IgD-negative memory B cell (primary cell): Measurements from ENCODE around the gene COG5. TPM values are rescaled to one million over a fixed set of nuclear protein-coding genes. Genes with fewer than 3 reads are reported as not detected.

ENCODE experiments used
- H3K27ac Mint-ChIP-seq, 3 donors: one replicate each; pipeline ENCODE4 v1.8.0; 2020 to 2022; ENCODE audit warnings: mild to moderate bottlenecking in 3 of 3, mixed read lengths in 3 of 3, moderate library complexity in 1 of 3
- H3K27me3 Mint-ChIP-seq: one replicate; pipeline ENCODE4 v1.8.0; 2021; ENCODE audit warnings: mixed read lengths
- H3K36me3 Mint-ChIP-seq: one replicate; pipeline ENCODE4 v1.8.0; 2020; ENCODE audit warnings: mild to moderate bottlenecking, mixed read lengths
- H3K4me1 Mint-ChIP-seq, 3 donors: one replicate each; pipeline ENCODE4 v1.8.0; 2020 to 2022; ENCODE audit warnings: mixed read lengths in 3 of 3, mild to moderate bottlenecking in 1 of 3
- H3K4me3 Mint-ChIP-seq, 4 donors: one replicate each; pipeline ENCODE4 v1.8.0; 2020 to 2022; ENCODE audit warnings: mild to moderate bottlenecking in 4 of 4, mixed read lengths in 4 of 4, moderate library complexity in 3 of 4
- H3K9me3 Mint-ChIP-seq, 3 donors: one replicate each; pipeline ENCODE4 v1.8.0; 2020 to 2021; ENCODE audit warnings: mixed read lengths in 3 of 3, mild to moderate bottlenecking in 1 of 3
- polyA plus RNA-seq: library from polyadenylated mRNA; unstranded; fragments of 300-500 nt; fragmentation: Illumina TruSeq; gene quantifications from one replicate; pipeline ENCODE4 v1.2.3, GENCODE V29; 2021

Gene COG5
- polyA plus RNA-seq, 1 donor from 2014 or later = 27.3 TPM

DNA sequence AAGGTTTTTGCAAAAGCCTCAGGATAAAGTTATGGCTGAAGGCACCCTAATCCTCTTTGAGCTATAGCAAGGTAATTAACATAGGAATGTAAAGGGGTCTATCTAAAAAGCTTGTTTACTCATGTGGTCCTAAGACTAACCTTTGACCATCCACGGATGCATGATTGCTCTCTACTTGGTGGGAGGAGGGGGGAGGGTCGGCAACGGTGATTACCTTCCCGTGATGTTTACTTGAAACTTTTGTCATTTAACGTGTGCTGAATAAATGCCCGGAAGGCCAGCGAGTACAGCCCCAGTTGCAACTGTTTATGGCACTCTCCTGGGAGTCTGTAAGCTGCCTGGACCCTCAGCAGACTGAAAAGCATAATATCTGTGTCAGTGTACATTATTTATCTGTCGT, 172.8 kb downstream of the COG5 start:
- Mint-ChIP-seq H3K27me3 (no peaks in the 10 kb centered on the region), H3K36me3 (peaks cover 9% of the 10 kb centered on the region), H3K4me3 (no peak overlapping the region), H3K9me3 (no peaks in the 10 kb centered on the region), H3K4me1 (peaks cover 0 to 2% (median 0%) of the 10 kb centered on the region in 3 donors), H3K27ac (no peak overlapping the region)

DNA sequence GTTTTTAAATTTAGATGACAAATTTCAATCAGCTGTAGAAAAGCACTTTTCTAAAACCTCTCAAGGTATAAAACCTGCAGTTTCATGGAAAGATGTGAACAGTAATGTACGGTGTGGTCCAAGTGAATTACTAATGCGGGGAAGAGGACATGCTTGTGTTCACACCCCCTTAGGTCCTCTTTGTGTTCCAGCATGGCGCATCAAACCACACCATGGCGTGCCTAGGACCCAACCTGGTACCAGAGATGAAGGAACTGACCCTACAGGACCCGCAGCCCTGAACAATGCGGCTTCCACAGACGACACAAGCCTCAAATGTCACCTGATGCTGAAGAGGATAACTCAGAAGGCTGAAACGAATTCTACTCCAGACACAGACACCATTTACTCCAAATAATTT, 175.1 kb downstream of the COG5 start:
- Mint-ChIP-seq H3K27ac (no peak overlapping the region), H3K36me3 (peaks cover 9% of the 10 kb centered on the region), H3K9me3 (no peaks in the 10 kb centered on the region), H3K4me3 (no peak overlapping the region), H3K4me1 (peaks cover 0 to 2% (median 0%) of the 10 kb centered on the region in 3 donors), H3K27me3 (no peaks in the 10 kb centered on the region)

DNA sequence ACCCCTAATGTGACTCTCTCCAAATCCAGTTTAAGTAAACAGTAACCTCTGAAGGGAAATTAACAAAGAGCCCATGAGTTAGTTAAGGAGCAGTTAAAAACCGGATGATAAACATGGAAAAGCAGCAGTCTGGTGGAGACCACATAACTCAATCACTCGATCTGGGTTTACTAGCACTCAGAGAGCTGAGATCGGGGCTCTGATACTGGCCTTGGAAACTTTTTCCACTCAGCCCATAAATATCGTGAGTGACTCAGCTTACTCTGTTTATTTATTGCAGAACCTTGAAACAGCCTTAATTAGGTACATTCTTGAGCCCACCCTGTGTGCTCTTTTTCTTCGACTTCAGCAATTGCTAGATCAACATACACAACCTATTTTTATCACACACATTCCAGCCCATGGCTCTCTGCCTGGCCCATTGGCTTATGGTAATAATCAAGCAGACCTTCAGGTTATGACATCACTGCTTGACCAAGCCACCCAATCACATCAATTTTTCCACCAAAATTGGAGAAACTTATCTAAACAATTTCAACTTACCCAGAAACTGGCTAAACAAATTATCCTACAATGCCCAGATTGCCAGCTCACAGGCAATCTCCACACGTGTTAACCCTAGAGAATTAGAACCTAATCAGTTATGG, 176.0 kb downstream of the COG5 start:
- Mint-ChIP-seq H3K36me3 (peaks cover 9% of the 10 kb centered on the region), H3K4me1 (peaks cover 0 to 2% (median 0%) of the 10 kb centered on the region in 3 donors), H3K9me3 (no peaks in the 10 kb centered on the region), H3K27ac (no peak overlapping the region), H3K4me3 (no peak overlapping the region), H3K27me3 (no peaks in the 10 kb centered on the region)

DNA sequence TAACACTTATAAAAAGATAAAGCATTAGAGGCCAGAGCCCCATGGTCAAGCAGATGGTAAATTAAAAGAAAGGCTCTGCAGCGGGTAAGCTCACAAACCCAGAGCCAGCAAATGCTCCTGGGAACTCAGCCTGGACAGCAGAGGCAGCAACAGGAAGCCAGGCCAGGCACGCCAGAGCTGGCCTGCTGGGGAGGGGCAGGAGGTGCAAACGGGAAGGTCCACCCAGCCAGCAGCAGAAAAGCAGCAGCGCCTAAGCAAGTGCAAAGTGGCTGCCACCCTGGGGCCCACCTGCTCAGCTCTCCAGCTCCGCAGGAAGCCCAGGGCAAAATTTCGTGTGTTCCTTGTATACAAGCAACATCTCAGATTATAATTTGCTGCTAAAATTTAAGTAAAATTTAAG, 176.6 kb downstream of the COG5 start:
- Mint-ChIP-seq H3K4me3 (no peak overlapping the region), H3K36me3 (peaks cover 9% of the 10 kb centered on the region), H3K4me1 (peaks cover 0 to 2% (median 0%) of the 10 kb centered on the region in 3 donors), H3K27me3 (no peaks in the 10 kb centered on the region), H3K9me3 (no peaks in the 10 kb centered on the region), H3K27ac (no peak overlapping the region)

GRCh38 chr7:107386548-107387102, 177.1 kb downstream of the COG5 start:
- Mint-ChIP-seq H3K36me3 (peaks cover 9% of the 10 kb centered on the region), H3K27me3 (no peaks in the 10 kb centered on the region), H3K4me3 (peak overlapping the region in 1 of 4 donors; percentile 68), H3K27ac (no peak overlapping the region), H3K9me3 (no peaks in the 10 kb centered on the region), H3K4me1 (peaks cover 0 to 2% (median 0%) of the 10 kb centered on the region in 3 donors)

GRCh38 chr7:107384025-107384424, 179.7 kb downstream of the COG5 start:
- Mint-ChIP-seq H3K4me3 (no peak overlapping the region), H3K36me3 (peaks cover 5% of the 10 kb centered on the region), H3K4me1 (peaks cover 0 to 2% (median 1%) of the 10 kb centered on the region in 3 donors), H3K9me3 (no peaks in the 10 kb centered on the region), H3K27me3 (no peaks in the 10 kb centered on the region), H3K27ac (peak overlapping the region in 1 of 3 donors; percentile 58)

DNA sequence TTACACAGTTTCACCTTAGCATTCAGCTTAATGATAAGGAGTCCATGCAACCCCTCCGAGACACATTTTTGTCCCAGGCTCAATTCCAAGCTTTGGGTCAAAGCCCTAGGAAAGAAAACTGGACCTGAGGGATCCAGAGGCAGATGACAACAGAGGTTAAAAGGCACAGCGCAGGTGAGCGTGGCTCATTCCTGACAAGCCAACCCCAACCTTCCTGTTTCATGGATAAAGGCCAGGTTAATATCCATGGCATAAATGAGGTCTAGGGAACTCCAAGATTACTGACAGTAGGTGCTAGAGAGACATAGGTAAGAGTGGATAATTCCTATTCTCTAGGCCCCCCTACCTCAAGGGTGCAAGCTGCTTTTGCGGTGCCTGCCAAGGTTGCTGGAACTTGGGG, 180.5 kb downstream of the COG5 start:
- peaks cover 5% of the 10 kb centered on the region for H3K36me3 Mint-ChIP-seq
- no peaks in the 10 kb centered on the region for H3K9me3 Mint-ChIP-seq
- no peak overlapping the region for H3K4me3 Mint-ChIP-seq
- H3K4me1 Mint-ChIP-seq = peaks cover 0 to 2% (median 1%) of the 10 kb centered on the region in 3 donors
- no peak overlapping the region for H3K27ac Mint-ChIP-seq
- no peaks in the 10 kb centered on the region for H3K27me3 Mint-ChIP-seq

DNA sequence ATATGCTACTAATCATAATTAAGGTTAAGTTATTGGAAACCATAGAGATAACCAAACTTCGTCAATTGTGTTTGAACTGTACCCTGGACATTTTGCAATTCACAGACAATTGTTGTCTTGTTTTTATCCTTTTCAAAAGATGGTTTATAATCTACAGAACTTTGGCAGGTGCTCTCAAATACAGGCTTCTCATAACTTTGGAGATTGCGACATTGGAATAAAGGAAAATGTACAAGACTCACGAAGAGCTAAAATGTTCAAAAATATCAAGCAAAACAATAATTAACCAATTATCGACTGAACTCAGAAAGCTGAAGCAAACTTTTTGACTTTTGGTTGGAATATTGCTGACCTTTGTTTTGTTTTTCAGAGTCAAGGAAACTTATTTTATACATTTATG, 182.3 kb downstream of the COG5 start:
- Mint-ChIP-seq H3K4me3 (no peak overlapping the region), H3K27ac (no peak overlapping the region), H3K27me3 (no peaks in the 10 kb centered on the region), H3K4me1 (peaks cover 0 to 1% (median 0%) of the 10 kb centered on the region in 3 donors), H3K9me3 (no peaks in the 10 kb centered on the region), H3K36me3 (peaks cover 7% of the 10 kb centered on the region)

GRCh38 chr7:107373354-107373753, 190.4 kb downstream of the COG5 start:
- Mint-ChIP-seq H3K27ac (no peak overlapping the region), H3K4me3 (no peak overlapping the region), H3K36me3 (peaks cover 6% of the 10 kb centered on the region), H3K27me3 (no peaks in the 10 kb centered on the region), H3K4me1 (no peaks in the 10 kb centered on the region), H3K9me3 (no peaks in the 10 kb centered on the region)

DNA sequence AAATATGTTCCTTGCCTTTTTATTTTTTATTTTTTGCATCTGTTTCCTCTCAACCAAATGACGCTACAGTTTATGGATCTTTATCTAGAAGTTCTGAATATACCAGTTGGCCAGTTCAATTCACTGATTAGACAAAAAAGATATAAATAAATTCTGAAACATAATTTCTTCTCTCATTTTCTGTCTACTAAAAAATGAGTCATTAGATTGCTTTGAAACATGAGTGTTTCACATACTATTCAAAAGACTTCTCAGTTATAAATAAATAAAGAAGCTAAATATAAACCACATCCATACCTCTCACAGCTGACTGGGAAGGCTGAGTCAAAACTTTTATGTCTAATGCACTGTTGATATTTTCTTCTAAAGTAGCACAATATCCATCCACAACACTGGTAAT, 191.4 kb downstream of the COG5 start:
- no peaks in the 10 kb centered on the region for H3K9me3 Mint-ChIP-seq
- no peaks in the 10 kb centered on the region for H3K4me1 Mint-ChIP-seq
- H3K27ac Mint-ChIP-seq = no peak overlapping the region
- no peak overlapping the region for H3K4me3 Mint-ChIP-seq
- H3K27me3 Mint-ChIP-seq = no peaks in the 10 kb centered on the region
- peaks cover 4% of the 10 kb centered on the region for H3K36me3 Mint-ChIP-seq

- Mint-ChIP-seq H3K4me3 (no peak overlapping the region), H3K36me3 (peaks cover 4% of the 10 kb centered on the region), H3K9me3 (no peaks in the 10 kb centered on the region), H3K4me1 (peaks cover 0 to 1% (median 0%) of the 10 kb centered on the region in 3 donors), H3K27me3 (no peaks in the 10 kb centered on the region), H3K27ac (no peak overlapping the region)
Measured at GRCh38 chr7:107370816-107371215, 192.9 kb downstream of the COG5 start.

DNA sequence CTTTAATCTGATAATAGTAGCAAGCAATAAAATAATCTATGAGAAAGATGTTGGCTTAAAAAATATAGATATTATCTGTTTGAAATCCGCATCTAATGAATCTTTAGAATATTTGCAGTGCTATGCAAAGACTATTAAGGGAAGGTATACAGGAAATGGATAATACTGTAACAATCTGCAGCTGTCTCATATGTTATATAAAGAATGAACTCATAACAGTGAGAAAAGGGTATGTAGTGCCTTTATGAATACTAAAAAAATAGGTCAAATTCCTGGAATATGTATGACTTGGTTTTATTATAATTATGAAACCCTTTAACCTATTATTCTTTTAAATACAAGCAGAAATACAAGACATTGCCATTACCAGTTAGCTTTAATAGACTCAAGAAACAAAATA, 198.9 kb downstream of the COG5 start:
- Mint-ChIP-seq H3K27me3 (no peaks in the 10 kb centered on the region), H3K27ac (no peak overlapping the region), H3K36me3 (peaks cover 15% of the 10 kb centered on the region), H3K4me1 (peaks cover 0 to 1% (median 0%) of the 10 kb centered on the region in 3 donors), H3K4me3 (no peak overlapping the region), H3K9me3 (peaks cover 0 to 4% (median 4%) of the 10 kb centered on the region in 3 donors)

DNA sequence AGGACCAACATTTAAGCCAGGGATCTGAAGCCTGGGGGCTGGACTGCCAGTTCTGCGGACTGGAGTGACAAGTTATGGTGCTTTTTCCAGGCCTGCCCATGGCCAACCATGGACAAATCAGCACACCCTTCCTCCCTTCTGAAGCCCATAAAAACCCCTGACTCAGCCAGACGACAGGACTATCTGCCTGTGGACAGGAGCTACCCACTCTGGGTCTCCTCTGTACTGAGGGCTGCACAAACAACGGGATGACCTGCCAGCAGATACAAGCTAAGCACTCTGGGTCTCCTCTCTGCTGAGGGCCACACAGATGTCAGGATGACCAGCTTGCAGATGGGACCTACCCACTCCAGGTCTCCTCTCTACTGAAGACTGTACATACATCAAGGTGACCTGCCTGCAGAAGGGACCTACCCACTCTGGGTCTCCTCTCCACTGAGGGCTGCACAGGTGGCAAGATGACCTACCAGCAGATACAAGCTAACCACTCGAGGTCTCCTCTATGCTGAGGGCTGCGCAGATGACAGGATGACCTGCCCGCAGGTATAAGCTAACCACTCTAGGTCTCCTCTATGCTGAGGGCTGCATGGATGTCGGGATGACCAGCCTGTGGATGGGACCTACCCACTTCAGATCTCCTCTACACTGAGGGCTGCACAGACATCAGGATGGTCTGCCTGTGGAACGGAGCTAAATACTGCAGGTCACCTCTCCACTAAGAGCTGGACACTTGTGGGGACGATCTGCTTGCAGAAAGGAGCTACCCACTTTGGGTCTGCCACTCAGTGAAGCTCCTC, 204.0 kb downstream of the COG5 start:
- Mint-ChIP-seq H3K4me3 (no peak overlapping the region), H3K4me1 (no peaks in the 10 kb centered on the region), H3K27me3 (no peaks in the 10 kb centered on the region), H3K27ac (no peak overlapping the region), H3K9me3 (peaks cover 0 to 4% (median 4%) of the 10 kb centered on the region in 3 donors), H3K36me3 (peaks cover 21% of the 10 kb centered on the region)

- peaks cover 16% of the 10 kb centered on the region for H3K36me3 Mint-ChIP-seq
- H3K4me1 Mint-ChIP-seq = no peaks in the 10 kb centered on the region
- H3K27ac Mint-ChIP-seq = no peak overlapping the region
- peaks cover 0 to 4% (median 2%) of the 10 kb centered on the region in 3 donors for H3K9me3 Mint-ChIP-seq
- H3K4me3 Mint-ChIP-seq = no peak overlapping the region
- no peaks in the 10 kb centered on the region for H3K27me3 Mint-ChIP-seq
Measured at GRCh38 chr7:107355616-107356015, 208.1 kb downstream of the COG5 start.

- Mint-ChIP-seq H3K4me1 (no peaks in the 10 kb centered on the region), H3K36me3 (peaks cover 14% of the 10 kb centered on the region), H3K27me3 (no peaks in the 10 kb centered on the region), H3K9me3 (no peaks in the 10 kb centered on the region), H3K4me3 (no peak overlapping the region), H3K27ac (no peak overlapping the region)
Measured at GRCh38 chr7:107354640-107355039, 209.1 kb downstream of the COG5 start.
